HG03565 (cell line): ENCODE results near the gene OTUB1.

Experiments
- ATAC-seq: cut with Tn5 transposase; IDR thresholded peaks from one replicate; pipeline ENCODE4 v1.9.1; 2021; ENCODE audit warnings: mild to moderate bottlenecking, moderate library complexity; ENCODE audit not compliant: unreplicated experiment

OTUB1 gene

DNA sequence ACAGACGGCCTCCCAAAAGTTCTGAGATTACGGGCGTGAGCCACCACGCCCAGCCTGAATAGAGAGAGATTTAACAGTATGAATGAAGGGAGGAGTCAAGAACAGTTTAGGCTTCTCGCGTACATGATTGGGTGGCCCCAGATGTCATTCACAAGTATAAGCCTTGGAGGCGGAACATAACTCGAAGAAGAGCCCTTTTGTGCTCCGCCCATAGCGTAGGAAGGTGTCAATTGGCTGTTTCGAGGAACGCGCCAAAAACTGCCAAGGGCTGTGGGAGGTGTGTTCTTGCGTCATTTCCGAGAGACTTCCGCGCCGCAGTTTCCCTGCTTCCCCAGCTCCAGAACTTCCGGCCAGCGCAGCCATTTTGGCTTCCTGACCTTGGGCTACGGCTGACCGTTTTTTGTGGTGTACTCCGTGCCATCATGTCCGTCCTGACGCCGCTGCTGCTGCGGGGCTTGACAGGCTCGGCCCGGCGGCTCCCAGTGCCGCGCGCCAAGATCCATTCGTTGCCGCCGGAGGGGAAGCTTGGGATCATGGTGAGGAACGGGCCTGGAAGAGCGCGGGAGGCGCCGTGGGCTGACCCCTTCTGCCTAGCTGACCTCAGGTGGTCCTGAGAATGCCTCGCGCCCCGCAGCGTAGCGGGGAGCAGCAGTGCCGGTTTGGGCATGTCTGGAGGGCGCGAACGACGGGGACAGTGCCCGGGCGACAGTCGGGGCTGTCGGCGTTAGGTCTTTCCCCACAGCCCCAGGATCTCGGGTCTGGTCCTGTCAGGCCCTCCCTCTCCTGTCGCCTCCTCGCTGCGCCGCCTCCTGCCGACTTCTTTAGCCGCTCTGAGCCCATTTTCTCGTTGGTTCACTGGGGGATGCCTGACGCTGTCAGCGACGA, 11.7 kb upstream of the OTUB1 start, which contains the start of gene COX8A:
Gene COX8A, plus strand, starts transcription at position 362 of the 885 bp plus-strand sequence. Its CDS starts 61 bp downstream, at position 423.
- peak; percentile 95 for ATAC-seq

DNA sequence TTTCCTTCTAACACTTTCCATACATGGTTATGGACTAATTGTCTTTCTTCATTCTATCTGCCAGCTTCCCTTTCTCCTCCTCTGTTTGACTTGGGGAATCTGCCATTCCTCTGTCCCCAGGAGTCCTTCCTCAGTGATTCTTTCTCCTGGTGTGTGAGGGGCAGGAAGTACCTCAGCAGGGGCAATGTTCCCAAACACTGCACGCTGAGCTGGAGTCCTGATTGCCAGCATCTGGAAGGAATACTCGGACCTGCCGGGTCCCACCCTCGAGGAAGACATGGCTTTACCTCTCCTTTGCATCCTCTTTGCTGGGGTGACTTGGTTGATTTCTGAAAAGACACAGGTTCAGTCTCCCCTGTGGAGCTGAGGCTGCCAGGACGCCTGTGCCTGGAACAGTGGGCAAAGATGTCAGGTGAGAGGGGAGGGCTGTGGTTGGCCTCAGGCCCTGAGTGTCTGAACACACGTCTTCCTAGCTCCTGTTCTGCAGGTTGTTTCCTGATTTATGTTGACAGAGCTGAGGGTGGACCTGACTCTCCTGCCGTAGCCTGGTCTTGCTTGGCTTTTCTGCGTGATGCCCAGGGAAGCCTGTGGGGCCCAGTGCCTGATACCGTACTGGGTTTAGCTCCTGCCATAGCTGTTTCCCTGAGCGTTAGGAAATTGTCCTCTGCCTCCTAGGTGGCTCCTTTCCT, 7.5 kb upstream of the OTUB1 start:
- no peak for ATAC-seq

- no peak for ATAC-seq
Measured at GRCh38 chr11:63979426-63979825, 6.8 kb upstream of the OTUB1 start.

DNA sequence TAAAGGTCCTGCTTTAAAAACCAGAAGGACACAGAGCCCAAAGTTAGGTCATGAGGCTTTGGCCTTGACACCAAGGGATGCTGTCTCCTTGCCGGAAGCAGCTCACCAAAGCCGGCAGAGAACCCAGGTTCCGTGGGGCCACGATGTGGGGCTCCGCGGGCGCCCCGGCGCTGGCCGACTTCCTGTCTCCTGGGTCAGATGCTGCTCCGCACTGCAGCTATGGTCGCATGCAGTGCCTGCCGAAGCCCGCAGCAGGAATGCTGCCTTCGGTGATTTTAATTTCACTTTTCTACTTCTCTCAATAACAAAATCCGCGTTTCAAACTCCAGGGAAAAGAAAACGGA, 454 bp upstream of the OTUB1 start:
- ATAC-seq = no peak

GRCh38 chr11:63986932-63987513, 785 bp downstream of the OTUB1 start:
- ATAC-seq = no peak

GRCh38 chr11:63991558-63991957, 5.3 kb downstream of the OTUB1 start:
- no peak for ATAC-seq

DNA sequence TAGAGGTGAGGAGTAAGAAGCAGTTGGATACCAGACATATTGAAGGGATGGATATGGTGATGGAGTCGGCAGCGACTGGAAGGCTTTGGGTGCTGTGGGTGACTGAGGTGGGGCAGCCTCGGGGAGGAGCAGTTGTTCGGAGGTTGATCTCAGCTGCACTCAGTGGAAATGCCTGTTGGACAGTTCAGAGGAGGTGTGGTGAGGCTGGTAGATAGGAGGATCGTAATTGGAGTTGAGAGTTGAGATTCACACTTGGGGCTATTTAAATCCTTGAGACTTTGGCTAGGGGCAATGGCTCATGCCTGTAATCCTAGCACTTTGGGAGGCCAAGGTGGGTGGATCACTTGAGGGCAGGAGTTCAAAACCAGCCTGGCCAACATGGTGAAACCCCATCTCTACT, 6.9 kb downstream of the OTUB1 start:
- no peak for ATAC-seq

GRCh38 chr11:63993993-63994392, 7.8 kb downstream of the OTUB1 start:
- no peak for ATAC-seq

DNA sequence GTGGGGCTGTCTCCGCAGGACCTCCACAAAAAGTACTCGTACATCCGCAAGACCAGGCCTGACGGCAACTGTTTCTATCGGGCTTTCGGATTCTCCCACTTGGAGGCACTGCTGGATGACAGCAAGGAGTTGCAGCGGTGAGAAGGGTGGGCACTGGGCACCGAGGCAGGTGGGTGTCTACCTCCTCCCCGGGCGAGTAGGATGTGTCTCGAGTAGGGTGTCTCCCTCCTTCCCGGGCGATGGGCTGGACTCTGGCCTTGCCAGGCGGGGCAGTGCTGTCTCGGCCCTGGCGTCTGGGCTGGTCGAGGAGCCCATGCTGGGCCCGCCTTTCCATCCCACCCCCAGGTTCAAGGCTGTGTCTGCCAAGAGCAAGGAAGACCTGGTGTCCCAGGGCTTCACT, 10.3 kb downstream of the OTUB1 start:
- ATAC-seq = no peak

DNA sequence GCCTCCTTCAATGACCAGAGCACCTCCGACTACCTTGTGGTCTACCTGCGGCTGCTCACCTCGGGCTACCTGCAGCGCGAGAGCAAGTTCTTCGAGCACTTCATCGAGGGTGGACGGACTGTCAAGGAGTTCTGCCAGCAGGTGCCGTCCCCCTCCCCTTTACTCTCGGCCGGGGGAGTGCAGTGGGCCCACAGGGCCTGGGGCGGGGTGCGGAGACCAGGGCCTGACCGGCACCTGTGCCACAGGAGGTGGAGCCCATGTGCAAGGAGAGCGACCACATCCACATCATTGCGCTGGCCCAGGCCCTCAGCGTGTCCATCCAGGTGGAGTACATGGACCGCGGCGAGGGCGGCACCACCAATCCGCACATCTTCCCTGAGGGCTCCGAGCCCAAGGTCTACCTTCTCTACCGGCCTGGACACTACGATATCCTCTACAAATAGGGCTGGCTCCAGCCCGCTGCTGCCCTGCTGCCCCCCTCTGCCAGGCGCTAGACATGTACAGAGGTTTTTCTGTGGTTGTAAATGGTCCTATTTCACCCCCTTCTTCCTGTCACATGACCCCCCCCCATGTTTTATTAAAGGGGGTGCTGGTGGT, 11.0 kb downstream of the OTUB1 start:
- ATAC-seq = no peak

DNA sequence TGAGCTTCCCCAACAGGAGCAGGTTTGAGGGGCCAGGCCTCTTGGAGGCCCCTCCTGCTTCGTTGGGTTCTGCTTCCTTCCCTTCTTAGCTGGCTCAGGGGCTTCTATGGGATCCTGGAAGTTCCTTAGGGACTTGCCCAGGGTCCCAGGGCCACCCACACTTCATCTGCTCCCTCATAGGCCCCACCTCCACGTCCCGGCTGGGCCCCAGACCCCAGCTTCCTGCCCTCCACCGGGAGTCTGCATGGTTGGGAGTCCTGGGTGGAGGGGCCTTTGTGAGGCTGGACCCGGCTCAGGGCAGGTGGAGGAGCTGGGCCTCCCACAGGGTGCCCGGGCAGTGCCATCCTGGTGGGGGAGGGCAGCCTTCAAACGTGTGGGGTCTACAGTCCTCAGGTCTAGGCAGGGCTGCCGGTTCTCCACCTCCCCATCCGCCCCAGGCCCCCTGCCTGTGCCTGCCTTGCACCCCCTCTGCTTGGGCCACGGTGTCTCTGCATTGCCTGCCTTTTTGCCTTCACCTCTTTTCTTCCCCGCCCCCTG, 11.6 kb downstream of the OTUB1 start:
- no peak for ATAC-seq

DNA sequence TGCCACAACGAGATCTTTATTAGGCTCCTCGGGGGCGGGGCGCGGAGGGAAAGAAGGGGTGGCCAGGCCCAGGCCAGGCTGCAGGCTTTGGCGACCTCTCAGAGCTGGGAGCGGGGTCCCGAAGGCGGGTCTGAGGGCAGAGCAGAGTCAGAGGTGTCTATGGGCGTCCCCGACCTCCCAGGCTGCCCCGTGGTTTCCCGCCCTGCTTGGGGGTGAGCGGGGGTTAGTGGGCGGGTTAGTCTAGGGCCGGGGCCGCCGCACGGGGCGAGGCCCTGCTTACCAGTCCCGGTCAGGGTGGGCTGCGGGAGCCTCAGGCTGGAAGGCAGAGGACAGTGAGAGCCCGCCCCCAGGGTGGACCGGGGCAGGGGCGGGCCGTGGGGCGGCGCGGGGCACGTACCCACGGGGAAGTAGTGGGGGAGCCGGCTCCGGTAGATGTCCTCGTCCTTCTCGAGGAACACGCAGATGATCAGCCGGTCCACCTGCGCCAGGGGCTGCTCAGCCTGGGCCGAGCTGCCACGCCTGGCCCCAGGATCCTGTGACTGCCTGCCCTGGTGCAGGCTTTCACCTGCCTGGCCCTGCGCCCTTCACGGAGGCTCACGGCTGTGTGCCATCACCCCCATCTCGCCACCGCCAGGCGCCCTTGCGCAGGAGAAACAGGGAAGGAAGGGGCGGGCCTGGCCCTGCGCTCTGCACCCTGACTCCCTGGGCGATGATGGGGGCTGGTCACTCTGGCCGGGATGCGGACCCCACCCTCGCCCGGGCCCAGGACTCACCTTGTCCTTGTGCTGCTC, 12.5 kb downstream of the OTUB1 start:
- no peak for ATAC-seq

DNA sequence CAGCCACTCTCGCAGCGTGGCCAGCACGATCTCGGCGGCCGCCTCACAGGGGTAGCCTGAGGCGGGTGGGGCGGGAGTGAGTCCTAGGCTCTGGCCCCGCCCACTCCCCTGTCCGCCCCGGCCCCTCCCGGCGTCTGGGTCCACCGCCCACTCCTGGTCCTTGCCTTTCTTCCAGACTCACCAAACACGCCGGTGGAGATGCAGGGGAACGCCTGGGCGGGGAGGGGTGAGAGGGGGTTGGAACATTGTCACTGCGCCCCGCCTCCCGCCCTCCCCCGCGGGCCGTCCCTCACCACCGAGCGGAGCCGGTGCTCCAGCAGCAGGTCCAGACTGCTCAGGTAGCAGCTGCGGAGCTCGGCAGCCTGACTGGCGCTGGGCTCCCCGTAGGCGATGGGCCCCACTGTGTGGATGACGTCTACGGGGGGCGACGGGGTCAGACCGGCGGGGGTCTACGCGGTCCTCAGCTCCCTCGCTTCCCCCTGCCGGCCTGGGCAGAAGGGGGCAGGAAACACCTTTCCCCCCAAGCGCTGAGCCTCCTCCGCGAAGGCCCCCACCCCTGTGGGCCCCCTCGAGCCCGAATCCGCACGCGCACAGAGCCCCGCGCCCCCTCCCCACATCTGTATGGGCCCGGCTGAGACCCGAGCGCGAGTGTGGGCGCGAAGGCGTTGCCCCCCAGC, 13.2 kb downstream of the OTUB1 start:
- no peak for ATAC-seq

GRCh38 chr11:64000026-64000739, 13.9 kb downstream of the OTUB1 start:
- no peak for ATAC-seq

DNA sequence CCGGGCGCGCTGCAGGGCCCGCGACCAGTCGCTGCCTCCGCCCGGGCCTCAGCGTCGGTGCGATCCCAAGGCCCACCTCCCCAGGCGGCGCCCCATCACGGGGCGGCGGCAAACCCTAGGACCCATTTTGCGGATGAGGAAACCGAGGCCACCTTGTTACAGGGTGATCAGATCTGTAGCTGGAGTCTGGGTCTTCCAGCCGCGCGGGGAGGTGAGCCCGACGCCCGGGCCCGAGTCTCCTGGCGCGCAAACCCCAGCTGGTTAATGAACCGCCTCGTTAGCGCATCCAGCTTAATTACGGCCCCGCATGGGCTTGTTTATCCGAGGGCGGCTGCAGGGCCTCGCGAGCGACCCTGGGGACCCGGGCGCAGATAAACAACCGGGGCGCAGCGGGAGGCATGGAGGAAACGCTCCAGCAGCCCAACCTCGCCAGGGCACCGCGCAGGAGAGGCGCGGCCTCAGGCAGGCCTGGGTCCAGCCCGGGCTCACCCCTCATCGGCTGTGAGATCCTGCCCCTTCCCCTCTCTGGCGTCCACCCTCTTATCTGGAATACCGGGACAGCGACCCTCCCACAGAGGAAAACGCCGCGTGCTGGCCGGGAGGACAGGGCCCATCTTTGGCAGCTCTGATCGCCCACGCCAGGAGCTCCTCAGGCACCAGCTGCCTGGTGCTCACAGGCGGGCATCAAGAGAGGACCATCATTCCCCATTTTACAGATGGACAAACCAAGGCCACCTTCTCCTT, 14.7 kb downstream of the OTUB1 start:
- no peak for ATAC-seq

GRCh38 chr11:64001484-64002420, 15.5 kb downstream of the OTUB1 start:
- ATAC-seq = no peak

GRCh38 chr11:64003807-64004589, 17.8 kb downstream of the OTUB1 start:
- no peak for ATAC-seq
